Fibroblast of lung (primary cell): ENCODE data around the gene FKBP2. TPM values are rescaled to one million over a fixed set of nuclear protein-coding genes. Genes with fewer than 3 reads are reported as not detected.

Source experiments
- DNase-seq, 2 donors: peaks; one replicate each; pipeline versions ENCODE4 v3.0.0 to v3.0.0-alpha.2; 2010; ENCODE audit warnings: low read depth in 2 of 2
- H2AFZ ChIP-seq: 2 replicates; pipeline ENCODE4 v1.5.1; 2012; ENCODE audit warnings: low read length, control low read depth, inconsistent platforms
- H3K27ac ChIP-seq: 2 replicates; pipeline ENCODE4 v1.5.1; 2011; ENCODE audit warnings: low read length, control low read depth; ENCODE audit not compliant: insufficient read depth
- H3K27me3 ChIP-seq: 2 replicates; pipeline ENCODE4 v1.5.1; 2011; ENCODE audit warnings: mild to moderate bottlenecking, low read length; ENCODE audit not compliant: control insufficient read depth, insufficient read depth
- H3K36me3 ChIP-seq: 2 replicates; pipeline ENCODE4 v1.5.1; 2011; ENCODE audit warnings: low read length; ENCODE audit not compliant: control insufficient read depth, insufficient read depth
- H3K4me1 ChIP-seq: 2 replicates; pipeline ENCODE4 v1.5.1; 2011; ENCODE audit warnings: low read length; ENCODE audit not compliant: control insufficient read depth, insufficient read depth; ENCODE audit errors: extremely low read depth
- H3K4me2 ChIP-seq: 2 replicates; pipeline ENCODE4 v1.5.1; 2011; ENCODE audit warnings: low read length, control low read depth; ENCODE audit not compliant: insufficient read depth; ENCODE audit errors: extremely low read depth
- H3K4me3 ChIP-seq, 4 experiments: fragments of 200-600 bp in 1 of 4; sonication (generic) in 1 of 4; replicated peaks in 1 of 4; 2 replicates each; pipeline ENCODE4 v1.5.1; 2011 to 2016; ENCODE audit warnings: low read length in 4 of 4, low read depth in 3 of 4, mild to moderate bottlenecking in 3 of 4, control low read depth in 2 of 4, inconsistent platforms in 1 of 4, mixed read lengths in 1 of 4; ENCODE audit not compliant: insufficient read depth in 1 of 4; ENCODE audit errors: control extremely low read depth in 1 of 4
- H3K79me2 ChIP-seq: 2 replicates; pipeline ENCODE4 v1.5.1; 2012; ENCODE audit warnings: mild to moderate bottlenecking, low read length, inconsistent platforms; ENCODE audit not compliant: control insufficient read depth, insufficient read depth
- H3K9ac ChIP-seq: 2 replicates; pipeline ENCODE4 v1.5.1; 2011; ENCODE audit warnings: mild to moderate bottlenecking, low read length, control low read depth; ENCODE audit not compliant: insufficient read depth
- H3K9me3 ChIP-seq: 2 replicates; pipeline ENCODE4 v1.5.1; 2012; ENCODE audit warnings: low read depth, low read length; ENCODE audit not compliant: control insufficient read depth, insufficient read depth
- H4K20me1 ChIP-seq: 2 replicates; pipeline ENCODE4 v1.5.1; 2011; ENCODE audit warnings: low read length; ENCODE audit not compliant: control insufficient read depth, insufficient read depth; ENCODE audit errors: extremely low read depth
- EZH2 ChIP-seq: IDR thresholded peaks from 2 replicates; pipeline ENCODE4 v1.5.1; 2012; ENCODE audit warnings: low read length, control low read depth, mild to moderate bottlenecking; ENCODE audit errors: missing control alignments
- polyA plus RNA-seq, 2 donors: library from polyadenylated mRNA; depleted of rRNA in 1 of 2; stranded (reverse) in 1 of 2; unstranded in 1 of 2; fragments of >200 nt; gene quantifications; 2 replicates each; pipeline ENCODE4 v1.2.1, GENCODE V29; 2011 to 2012; ENCODE audit warnings: missing spikeins in 1 of 2
- total RNA-seq: library from RNA; depleted of rRNA; stranded (reverse); fragments of >200 nt; gene quantifications from 2 replicates; pipeline ENCODE4 v1.2.1, GENCODE V29; 2014
- TF ChIP-seq, protein P1 (sequence below), 2 donors: IDR thresholded peaks in 1 of 2; conservative IDR thresholded peaks in 1 of 2; 1 replicate in 1 of 2; 2 replicates in 1 of 2; pipeline ENCODE4 v1.5.1; 2011 to 2012; ENCODE audit warnings: low read length in 2 of 2, control low read depth in 1 of 2, inconsistent platforms in 1 of 2, low read depth in 1 of 2, mild to moderate bottlenecking in 1 of 2

The FKBP2 gene
- total and polyA plus RNA-seq, 2 donors (not counting 1 experiment from before 2014, with no cell fraction given), result 34.7 to 62.9 TPM

DNA sequence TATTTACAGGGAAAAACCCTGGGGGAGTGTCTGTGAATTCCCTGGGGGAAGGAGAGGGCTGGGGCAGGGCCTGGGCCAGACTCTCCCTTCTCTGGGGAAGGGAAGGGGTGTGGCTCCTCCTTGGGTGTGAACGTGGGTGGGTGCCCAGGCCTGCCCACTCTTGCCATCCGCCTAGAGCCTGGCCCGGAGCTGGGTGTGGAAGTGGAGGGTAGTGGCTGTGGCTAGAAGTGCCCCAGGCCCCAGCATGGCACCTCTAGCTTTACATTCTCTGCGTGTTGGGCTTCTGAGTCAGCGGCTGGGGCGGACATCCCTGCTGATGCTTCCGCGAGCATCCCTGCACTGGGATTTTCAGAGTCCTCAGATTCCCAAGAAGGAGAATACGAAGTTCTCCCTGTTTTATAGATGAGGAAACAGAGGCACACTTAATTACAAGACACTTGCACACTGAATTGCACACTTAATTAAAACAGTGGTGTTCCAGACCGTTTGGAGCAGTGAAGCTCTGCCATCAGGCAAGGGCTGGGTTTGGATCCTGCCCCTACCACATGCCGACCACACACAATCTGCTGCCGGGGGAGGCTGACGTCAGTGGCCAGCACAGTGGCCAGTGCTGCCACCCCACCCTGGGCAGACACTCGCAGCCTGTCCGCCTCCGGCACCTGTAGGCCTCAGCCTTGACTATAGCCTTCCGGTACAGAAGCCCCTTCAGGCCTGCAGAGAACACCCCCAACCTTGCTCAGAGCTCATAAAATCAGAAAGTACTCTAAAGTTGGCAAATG, 35.9 kb downstream of the FKBP2 start:
- H3K27ac ChIP-seq, result no peak overlapping the region

DNA sequence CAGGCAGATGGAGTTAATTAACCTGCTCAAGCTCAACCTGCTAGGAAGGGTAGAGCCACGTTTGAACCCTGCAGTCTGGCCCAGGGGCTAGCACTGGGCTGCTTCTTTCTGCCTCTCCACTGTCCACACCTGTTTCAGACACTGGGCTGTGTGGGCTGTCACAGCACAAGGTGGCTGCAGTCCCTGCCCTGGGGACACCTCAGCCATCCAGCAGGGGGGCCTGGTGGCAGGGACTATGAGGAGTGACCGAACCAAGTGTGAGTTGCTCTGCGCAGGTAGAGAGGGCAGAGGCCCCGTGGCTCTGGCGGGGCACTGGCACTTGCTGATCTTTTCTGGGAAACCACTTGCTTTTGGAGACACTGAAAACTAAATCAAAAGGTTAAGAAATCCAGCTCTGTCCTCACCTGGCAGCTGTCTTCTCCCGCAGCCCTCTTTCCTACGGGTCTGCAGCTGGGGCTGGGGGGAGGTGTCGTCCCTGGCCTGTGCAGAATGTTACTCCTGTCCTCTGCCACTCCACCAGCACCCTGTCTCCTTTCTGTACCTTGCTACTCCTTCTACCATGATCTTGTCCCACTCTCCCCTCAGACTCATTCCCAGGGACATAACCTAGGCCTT, 37.8 kb downstream of the FKBP2 start:
- no peak for DNase-seq
- Histone ChIP-seq H3K4me2 (no peak overlapping the region), H3K4me1 (no peaks in the 10 kb centered on the region), H2AFZ (no peak overlapping the region), H3K36me3 (peaks cover 6% of the 10 kb centered on the region), H3K27ac (no peak overlapping the region), H3K9me3 (no peaks in the 10 kb centered on the region), H3K79me2 (peaks cover 3% of the 10 kb centered on the region), H4K20me1 (no peaks in the 10 kb centered on the region), H3K9ac (no peak overlapping the region), H3K27me3 (no peaks in the 10 kb centered on the region), H3K4me3 (no peak overlapping the region)
- TF ChIP-seq EZH2, result no peak
- TF ChIP-seq, protein P1, sequence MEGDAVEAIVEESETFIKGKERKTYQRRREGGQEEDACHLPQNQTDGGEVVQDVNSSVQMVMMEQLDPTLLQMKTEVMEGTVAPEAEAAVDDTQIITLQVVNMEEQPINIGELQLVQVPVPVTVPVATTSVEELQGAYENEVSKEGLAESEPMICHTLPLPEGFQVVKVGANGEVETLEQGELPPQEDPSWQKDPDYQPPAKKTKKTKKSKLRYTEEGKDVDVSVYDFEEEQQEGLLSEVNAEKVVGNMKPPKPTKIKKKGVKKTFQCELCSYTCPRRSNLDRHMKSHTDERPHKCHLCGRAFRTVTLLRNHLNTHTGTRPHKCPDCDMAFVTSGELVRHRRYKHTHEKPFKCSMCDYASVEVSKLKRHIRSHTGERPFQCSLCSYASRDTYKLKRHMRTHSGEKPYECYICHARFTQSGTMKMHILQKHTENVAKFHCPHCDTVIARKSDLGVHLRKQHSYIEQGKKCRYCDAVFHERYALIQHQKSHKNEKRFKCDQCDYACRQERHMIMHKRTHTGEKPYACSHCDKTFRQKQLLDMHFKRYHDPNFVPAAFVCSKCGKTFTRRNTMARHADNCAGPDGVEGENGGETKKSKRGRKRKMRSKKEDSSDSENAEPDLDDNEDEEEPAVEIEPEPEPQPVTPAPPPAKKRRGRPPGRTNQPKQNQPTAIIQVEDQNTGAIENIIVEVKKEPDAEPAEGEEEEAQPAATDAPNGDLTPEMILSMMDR (conservative IDR thresholded peaks at IDR 0.05 in 1 of 2, IDR thresholded peaks at IDR 0.05 in 1 of 2; ENCODE audit: low read depth in 1 of 2, low read length in 2 of 2), result no peak

More for the DNA sequence above, 35.9 kb downstream of the FKBP2 start:
- Histone ChIP-seq H3K4me1 (peaks cover 2% of the 10 kb centered on the region), H3K9me3 (no peaks in the 10 kb centered on the region), H3K36me3 (peaks cover 4% of the 10 kb centered on the region), H3K79me2 (peaks cover 2% of the 10 kb centered on the region), H3K4me2 (no peak overlapping the region), H3K4me3 (no peak overlapping the region), H3K9ac (no peak overlapping the region), H3K27me3 (no peaks in the 10 kb centered on the region), H2AFZ (no peak overlapping the region), H4K20me1 (no peaks in the 10 kb centered on the region)
- peak in 1 of 2 donors; percentile 55 for DNase-seq
- TF ChIP-seq EZH2, result no peak
- TF ChIP-seq, protein P1 (conservative IDR thresholded peaks at IDR 0.05 in 1 of 2, IDR thresholded peaks at IDR 0.05 in 1 of 2; ENCODE audit: low read depth in 1 of 2, low read length in 2 of 2), result no peak

DNA sequence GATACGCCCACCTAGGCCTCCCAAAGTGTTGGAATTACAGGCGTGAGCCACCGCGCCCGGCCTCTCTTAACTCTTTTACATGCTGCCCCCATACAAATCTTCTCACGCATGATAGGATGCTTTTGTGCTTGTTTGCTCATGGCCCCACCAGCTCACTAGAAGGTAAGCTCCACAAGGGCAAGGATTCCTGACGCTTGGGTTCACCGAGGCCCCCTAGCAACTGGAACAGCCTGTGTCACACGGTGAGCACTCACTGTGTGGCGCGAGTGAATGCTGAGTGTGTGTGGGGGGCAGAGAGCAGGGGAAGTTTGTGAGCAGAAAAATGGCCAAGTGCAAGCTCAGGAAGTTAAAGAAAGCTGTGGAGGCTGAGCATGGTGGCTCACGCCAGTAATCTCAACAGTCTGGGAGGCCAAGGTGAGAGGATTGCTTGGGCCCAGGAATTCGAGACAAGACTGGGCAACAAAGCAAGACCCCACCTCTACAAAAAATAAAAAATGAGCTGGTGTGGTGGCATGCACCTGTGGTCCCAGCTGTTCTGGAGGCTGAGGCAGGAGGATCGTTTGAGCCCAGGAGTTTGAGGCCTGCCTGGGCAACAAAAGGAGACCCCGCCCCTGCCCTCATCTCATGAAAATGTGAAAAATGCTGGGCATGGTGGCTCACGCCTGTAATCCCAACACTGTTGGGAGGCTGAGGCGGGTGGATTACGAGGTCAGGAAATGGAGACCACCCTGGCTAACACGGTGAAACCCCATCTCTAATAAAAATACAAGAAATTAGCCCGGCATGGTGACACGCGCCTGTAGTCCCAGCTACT, 41.3 kb downstream of the FKBP2 start:
- Histone ChIP-seq H3K9ac (no peak overlapping the region), H4K20me1 (no peaks in the 10 kb centered on the region), H3K4me2 (no peak overlapping the region), H3K4me1 (peaks cover 7% of the 10 kb centered on the region), H3K27me3 (no peaks in the 10 kb centered on the region), H3K27ac (no peak overlapping the region), H3K9me3 (no peaks in the 10 kb centered on the region), H3K36me3 (peaks cover 3% of the 10 kb centered on the region), H3K79me2 (peaks cover 4% of the 10 kb centered on the region), H3K4me3 (no peak overlapping the region), H2AFZ (no peak overlapping the region)
- TF ChIP-seq EZH2, result no peak
- TF ChIP-seq, protein P1 (conservative IDR thresholded peaks at IDR 0.05 in 1 of 2, IDR thresholded peaks at IDR 0.05 in 1 of 2; ENCODE audit: low read depth in 1 of 2, low read length in 2 of 2), result no peak
- no peak for DNase-seq
